Progenitor cell of endocrine pancreas (in vitro differentiated cells): ENCODE results near the gene FGR. TPM values are rescaled to one million over a fixed set of nuclear protein-coding genes. Genes with fewer than 3 reads are reported as not detected.

Source experiments
- DNase-seq: peaks from one replicate; pipeline ENCODE4 v3.0.0; 2021; ENCODE audit warnings: low spot score; ENCODE audit not compliant: unreplicated experiment
- H3K27ac Mint-ChIP-seq: 2 replicates; pipeline ENCODE4 v1.8.0; 2021; ENCODE audit warnings: mild to moderate bottlenecking, moderate library complexity, mixed read lengths
- H3K27me3 Mint-ChIP-seq: 2 replicates; pipeline ENCODE4 v1.8.0; 2021; ENCODE audit warnings: mixed read lengths
- H3K36me3 Mint-ChIP-seq: 2 replicates; pipeline ENCODE4 v1.8.0; 2022; ENCODE audit warnings: mixed read lengths; ENCODE audit not compliant: insufficient read depth
- H3K4me1 Mint-ChIP-seq: 2 replicates; pipeline ENCODE4 v1.8.0; 2021; ENCODE audit warnings: low read depth, mixed read lengths
- H3K4me3 Mint-ChIP-seq: 2 replicates; pipeline ENCODE4 v1.8.0; 2021; ENCODE audit warnings: low read depth, mild to moderate bottlenecking, moderate library complexity, mixed read lengths
- H3K9me3 Mint-ChIP-seq: 2 replicates; pipeline ENCODE4 v1.8.0; 2021; ENCODE audit warnings: low read depth, mixed read lengths
- total RNA-seq: library from RNA; stranded (reverse); gene quantifications from 2 replicates; pipeline ENCODE4 v1.2.1, GENCODE V29; 2021
- TF ChIP-seq, protein P1 (sequence below): fragments of 200-600 bp; sonication (generic); IDR thresholded peaks from one replicate; pipeline ENCODE4 v1.5.0; 2021; ENCODE audit warnings: antibody characterized with exemption, mild to moderate bottlenecking; ENCODE audit not compliant: unreplicated experiment

FGR gene
- total RNA-seq, 1 donor from 2014 or later = not detected

DNA sequence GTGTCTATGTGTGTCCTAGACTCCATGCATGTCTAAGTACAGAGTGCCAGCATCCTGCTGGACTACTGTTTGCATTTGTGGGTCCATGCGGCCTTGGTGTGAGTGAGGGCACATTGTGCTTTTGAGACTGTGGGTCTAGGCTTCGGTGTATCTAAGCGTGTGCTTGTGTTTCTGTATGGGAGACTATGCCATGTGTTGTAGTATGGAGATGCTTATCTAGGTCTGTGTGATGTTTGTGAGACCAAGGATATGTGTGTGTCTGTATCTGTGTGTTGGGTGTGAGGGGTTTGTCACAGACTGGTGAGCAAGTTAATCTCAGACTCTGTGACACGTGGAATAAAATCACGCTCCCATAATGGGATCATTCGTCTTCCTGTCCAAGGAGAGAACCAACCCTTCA lies 45.5 kb downstream of the FGR start:
- H3K27me3 Mint-ChIP-seq = no peaks in the 10 kb centered on the region
- peaks cover 12% of the 10 kb centered on the region for H3K4me1 Mint-ChIP-seq
- H3K36me3 Mint-ChIP-seq = no peaks in the 10 kb centered on the region
- no peak overlapping the region for H3K4me3 Mint-ChIP-seq
- no peaks in the 10 kb centered on the region for H3K9me3 Mint-ChIP-seq
- no peak overlapping the region for H3K27ac Mint-ChIP-seq
- TF ChIP-seq, protein P1, sequence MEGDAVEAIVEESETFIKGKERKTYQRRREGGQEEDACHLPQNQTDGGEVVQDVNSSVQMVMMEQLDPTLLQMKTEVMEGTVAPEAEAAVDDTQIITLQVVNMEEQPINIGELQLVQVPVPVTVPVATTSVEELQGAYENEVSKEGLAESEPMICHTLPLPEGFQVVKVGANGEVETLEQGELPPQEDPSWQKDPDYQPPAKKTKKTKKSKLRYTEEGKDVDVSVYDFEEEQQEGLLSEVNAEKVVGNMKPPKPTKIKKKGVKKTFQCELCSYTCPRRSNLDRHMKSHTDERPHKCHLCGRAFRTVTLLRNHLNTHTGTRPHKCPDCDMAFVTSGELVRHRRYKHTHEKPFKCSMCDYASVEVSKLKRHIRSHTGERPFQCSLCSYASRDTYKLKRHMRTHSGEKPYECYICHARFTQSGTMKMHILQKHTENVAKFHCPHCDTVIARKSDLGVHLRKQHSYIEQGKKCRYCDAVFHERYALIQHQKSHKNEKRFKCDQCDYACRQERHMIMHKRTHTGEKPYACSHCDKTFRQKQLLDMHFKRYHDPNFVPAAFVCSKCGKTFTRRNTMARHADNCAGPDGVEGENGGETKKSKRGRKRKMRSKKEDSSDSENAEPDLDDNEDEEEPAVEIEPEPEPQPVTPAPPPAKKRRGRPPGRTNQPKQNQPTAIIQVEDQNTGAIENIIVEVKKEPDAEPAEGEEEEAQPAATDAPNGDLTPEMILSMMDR = no peak
- DNase-seq = no peak

DNA sequence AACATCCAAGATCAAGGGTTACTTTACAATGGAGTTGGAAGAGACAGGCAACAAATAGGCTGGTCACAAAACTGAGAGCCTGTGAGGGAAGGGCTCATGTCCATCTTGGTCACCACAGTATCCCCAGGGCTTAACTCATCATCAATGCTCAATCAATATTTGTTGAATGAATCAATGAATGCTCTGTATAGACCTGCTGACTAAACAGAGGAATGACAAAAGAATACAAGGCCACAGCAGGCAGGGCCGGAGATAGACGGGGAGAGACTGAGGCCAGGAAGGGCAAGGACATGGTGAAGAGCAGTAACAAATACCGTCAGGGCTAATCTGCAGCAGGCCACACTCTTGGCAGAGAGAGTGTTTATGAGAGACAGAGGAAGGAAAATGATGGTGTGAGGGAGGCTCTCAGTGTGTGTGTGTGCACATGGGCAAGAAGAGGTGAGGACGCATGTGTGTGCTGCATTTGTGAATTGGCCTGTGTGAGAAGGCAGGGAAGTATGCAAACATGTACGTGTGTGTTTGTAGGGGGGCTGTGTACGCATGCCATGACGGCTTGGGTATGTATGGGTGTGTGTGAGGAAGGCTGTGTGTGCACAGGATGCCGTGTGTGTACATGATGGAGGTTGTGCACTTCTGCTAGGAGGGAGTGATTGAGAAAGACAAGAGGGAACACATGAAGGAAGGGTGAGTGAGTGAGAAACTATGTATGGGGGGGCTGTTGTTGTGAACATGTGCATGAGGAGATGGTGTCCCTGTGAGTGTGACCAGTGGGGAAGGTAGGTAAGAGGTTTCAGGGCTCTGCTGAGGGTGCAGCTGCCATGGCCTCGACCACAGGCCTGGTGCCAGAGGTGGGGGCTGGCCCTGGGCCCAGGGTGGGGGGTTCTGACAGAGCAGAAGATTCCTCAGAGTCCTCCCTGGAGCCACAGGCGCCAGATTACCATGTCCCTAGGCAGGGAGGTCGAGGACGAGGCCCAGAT lies 46.4 kb downstream of the FGR start:
- Mint-ChIP-seq H3K27ac (no peak overlapping the region), H3K4me1 (peaks cover 7% of the 10 kb centered on the region), H3K36me3 (no peaks in the 10 kb centered on the region), H3K9me3 (no peaks in the 10 kb centered on the region), H3K27me3 (no peaks in the 10 kb centered on the region), H3K4me3 (no peak overlapping the region)
- TF ChIP-seq, protein P1 = no peak
- no peak for DNase-seq

DNA sequence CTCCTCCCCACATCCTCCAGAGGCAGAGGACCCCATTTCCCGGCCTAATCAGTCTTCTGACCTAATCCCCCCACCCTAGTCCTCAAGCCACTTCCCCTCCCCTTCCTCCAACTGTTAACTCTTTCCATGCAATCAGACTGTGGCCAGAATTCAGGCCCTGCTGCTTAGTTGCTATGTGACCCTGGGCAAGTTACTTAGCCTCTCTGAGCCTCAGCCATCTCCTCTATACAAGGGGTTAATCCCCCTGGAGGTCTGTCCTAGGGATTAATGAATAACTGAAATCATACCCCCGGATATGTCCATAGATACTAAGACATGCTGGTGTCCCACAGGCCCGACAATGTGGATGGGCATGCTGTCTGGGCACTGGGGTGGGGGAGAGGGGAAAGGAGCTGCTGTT lies 49.3 kb downstream of the FGR start:
- Mint-ChIP-seq H3K36me3 (peaks cover 6% of the 10 kb centered on the region), H3K27ac (no peak overlapping the region), H3K4me3 (no peak overlapping the region), H3K4me1 (peaks cover 3% of the 10 kb centered on the region), H3K9me3 (no peaks in the 10 kb centered on the region), H3K27me3 (no peaks in the 10 kb centered on the region)
- TF ChIP-seq, protein P1 = no peak
- no peak for DNase-seq

DNA sequence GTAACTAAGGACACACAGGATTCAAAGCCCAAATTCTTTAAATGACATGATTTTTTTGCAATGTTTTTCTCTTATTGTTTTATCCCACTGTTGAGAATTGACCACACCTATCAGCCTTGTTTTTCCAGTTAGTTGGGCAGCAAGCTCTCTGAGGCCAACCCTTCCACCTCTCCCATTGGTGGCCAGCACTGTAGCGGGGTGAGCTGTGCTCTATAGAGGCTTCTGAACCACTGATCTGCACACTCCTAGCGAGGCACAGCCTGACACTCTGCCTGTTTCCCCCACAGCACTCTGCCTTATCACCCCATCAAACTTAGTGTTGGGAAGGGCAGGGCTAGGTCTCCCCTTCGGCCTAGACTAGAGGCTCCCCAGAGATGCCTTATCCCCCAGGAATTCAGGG lies 50.5 kb downstream of the FGR start:
- DNase-seq = no peak
- Mint-ChIP-seq H3K36me3 (peaks cover 6% of the 10 kb centered on the region), H3K9me3 (no peaks in the 10 kb centered on the region), H3K27me3 (no peaks in the 10 kb centered on the region), H3K4me1 (peaks cover 3% of the 10 kb centered on the region), H3K27ac (no peak overlapping the region), H3K4me3 (no peak overlapping the region)
- TF ChIP-seq, protein P1 = no peak

DNA sequence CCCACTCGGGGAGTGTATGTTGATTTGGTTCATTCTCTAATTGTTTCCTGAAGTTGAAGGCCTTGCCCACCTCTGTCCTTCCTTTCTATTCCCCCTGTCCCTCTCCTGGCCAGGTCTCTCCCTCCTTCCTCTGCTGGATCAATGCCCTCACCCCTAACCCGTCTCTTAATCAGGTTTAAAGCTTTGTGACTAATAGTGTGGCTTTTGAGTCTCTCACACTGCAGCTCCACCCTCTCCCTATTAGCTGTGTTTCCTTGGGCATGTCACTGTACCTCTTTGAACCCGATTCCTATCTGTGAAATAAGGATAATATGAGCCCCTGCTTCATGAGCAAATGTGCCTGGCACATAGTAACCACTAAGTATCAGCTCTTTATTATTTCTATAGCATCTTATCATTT lies 51.5 kb downstream of the FGR start:
- H3K27me3 Mint-ChIP-seq = no peaks in the 10 kb centered on the region
- H3K4me1 Mint-ChIP-seq = peaks cover 3% of the 10 kb centered on the region
- H3K36me3 Mint-ChIP-seq = peaks cover 6% of the 10 kb centered on the region
- peak overlapping the region; percentile 18 for H3K27ac Mint-ChIP-seq
- DNase-seq = no peak
- TF ChIP-seq, protein P1 = no peak
- H3K4me3 Mint-ChIP-seq = no peak overlapping the region
- H3K9me3 Mint-ChIP-seq = no peaks in the 10 kb centered on the region
